Lower leg skin (tissue), 4 donors: ENCODE results near the gene PAK4. TPM values are rescaled to one million over a fixed set of nuclear protein-coding genes. Genes with fewer than 3 reads are reported as not detected.

Experiments
- DNase-seq, 2 donors: peaks; one replicate each; pipeline ENCODE4 v3.0.0-alpha.2; 2019; ENCODE audit warnings: low spot score in 2 of 2
- H3K4me3 ChIP-seq: fragments of 200-600 bp; sonication (generic); 2 replicates; pipeline ENCODE4 v1.5.1; 2017; ENCODE audit warnings: mild to moderate bottlenecking, low read depth; ENCODE audit not compliant: poor library complexity, severe bottlenecking
- POLR2A ChIP-seq, 2 donors: fragments of 450-650 bp; IDR thresholded peaks; one replicate each; pipeline ENCODE4 v1.6.1; 2016 to 2017; ENCODE audit warnings: antibody characterized with exemption in 2 of 2, mild to moderate bottlenecking in 1 of 2, moderate library complexity in 1 of 2
- WGBS, 2 donors: methylation state at CpG; one replicate each; pipeline ENCODE4 v1.1.5; 2018; 5-methylcytosine and 5-hydroxymethylcytosine counted together
- intact Hi-C: fragments of 100-400 bp; cut with DNase I; formaldehyde crosslinking; loops from one replicate; pipeline ENCODE4 v1.15.0; 2023; ENCODE audit warnings: low total_unique reads
- total RNA-seq, 4 donors: library from RNA; depleted of rRNA; stranded (reverse); fragments of >200 nt; gene quantifications; one replicate each; pipeline ENCODE4 v1.1.0, GENCODE V29; 2016
- TF ChIP-seq, protein P1 (sequence below), 3 donors: fragments of 450-650 bp; IDR thresholded peaks; one replicate each; pipeline ENCODE4 v1.5.1; 2016; ENCODE audit warnings: antibody characterized with exemption in 3 of 3, mild to moderate bottlenecking in 3 of 3, moderate library complexity in 2 of 3

PAK4 gene
- total RNA-seq, 4 donors from 2014 or later = 30.9 to 65.7 (median 40.1) TPM

DNA sequence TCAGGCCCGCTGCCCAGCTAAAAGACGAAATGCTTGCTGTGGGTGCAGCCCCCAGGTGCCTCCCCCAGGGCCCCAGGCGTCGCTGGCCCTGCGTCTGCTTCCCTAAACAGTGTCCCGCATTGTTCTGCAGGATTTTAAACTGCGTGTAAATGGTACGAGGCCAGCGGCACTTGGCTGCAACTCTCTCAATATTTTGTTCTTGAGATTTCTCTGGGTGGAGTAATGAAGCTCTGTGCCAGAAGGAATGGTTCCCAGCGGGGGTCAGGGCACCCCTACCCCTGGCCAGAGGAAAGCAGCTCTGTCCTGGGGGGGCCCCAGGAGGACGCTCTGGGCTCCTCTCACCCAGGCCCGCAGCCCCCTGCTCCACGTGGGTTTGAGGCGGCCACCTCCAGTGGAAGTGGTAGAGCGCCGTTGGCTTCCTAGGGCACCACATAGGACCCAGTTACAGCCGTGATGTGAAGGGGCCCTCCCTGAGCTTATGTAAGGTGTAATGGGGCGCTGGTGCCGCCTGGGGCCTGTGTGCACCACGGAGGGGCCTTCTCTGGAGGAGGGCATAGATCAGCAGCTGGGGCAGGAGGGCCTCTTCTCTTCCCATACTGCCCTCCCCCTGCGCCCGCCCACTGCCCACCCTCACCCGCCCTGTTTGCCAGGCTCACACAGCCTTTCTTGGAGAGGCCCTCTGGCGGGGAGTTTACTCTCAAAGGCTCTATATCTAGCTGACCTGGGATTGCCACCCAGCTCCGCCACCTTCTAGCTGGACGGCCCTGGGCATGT is 19.8 kb downstream of the PAK4 start:
- intact Hi-C loops = no loop called here
- 38 to 51% methylated on average over 20 to 26 of the region's 26 CpGs for WGBS, 2 donors
- no peak for DNase-seq
- H3K4me3 ChIP-seq = no peak overlapping the region
- no peak for TF ChIP-seq POLR2A (IDR thresholded peaks at IDR 0.05)
- TF ChIP-seq, protein P1, sequence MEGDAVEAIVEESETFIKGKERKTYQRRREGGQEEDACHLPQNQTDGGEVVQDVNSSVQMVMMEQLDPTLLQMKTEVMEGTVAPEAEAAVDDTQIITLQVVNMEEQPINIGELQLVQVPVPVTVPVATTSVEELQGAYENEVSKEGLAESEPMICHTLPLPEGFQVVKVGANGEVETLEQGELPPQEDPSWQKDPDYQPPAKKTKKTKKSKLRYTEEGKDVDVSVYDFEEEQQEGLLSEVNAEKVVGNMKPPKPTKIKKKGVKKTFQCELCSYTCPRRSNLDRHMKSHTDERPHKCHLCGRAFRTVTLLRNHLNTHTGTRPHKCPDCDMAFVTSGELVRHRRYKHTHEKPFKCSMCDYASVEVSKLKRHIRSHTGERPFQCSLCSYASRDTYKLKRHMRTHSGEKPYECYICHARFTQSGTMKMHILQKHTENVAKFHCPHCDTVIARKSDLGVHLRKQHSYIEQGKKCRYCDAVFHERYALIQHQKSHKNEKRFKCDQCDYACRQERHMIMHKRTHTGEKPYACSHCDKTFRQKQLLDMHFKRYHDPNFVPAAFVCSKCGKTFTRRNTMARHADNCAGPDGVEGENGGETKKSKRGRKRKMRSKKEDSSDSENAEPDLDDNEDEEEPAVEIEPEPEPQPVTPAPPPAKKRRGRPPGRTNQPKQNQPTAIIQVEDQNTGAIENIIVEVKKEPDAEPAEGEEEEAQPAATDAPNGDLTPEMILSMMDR (IDR thresholded peaks at IDR 0.05) = no peak

DNA sequence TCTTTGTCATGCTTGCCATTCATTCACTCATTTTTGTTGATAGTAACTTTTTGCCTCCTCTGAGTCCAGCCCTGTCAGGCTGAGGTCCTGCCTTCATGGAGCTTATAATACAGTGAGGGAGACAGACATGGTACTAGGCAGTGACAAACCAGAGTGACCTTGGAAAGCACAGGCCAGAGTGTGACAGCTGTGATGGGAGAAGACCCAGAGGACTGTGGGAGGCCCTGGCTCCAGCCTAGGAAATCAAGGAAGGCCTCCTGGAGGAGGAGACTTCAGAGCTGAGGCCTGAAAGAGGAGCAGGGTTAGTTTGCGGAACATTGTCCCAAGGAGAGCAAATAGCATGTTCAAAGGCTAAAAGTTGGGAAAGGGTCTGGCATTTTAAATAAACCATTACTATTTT is 20.5 kb downstream of the PAK4 start:
- TF ChIP-seq, protein P1 (IDR thresholded peaks at IDR 0.05) = no peak
- TF ChIP-seq POLR2A (IDR thresholded peaks at IDR 0.05) = no peak
- DNase-seq = no peak
- intact Hi-C loops = no loop called here
- WGBS, 2 donors = 100% methylated on average over 1 of the region's 1 CpG
- no peak overlapping the region for H3K4me3 ChIP-seq

DNA sequence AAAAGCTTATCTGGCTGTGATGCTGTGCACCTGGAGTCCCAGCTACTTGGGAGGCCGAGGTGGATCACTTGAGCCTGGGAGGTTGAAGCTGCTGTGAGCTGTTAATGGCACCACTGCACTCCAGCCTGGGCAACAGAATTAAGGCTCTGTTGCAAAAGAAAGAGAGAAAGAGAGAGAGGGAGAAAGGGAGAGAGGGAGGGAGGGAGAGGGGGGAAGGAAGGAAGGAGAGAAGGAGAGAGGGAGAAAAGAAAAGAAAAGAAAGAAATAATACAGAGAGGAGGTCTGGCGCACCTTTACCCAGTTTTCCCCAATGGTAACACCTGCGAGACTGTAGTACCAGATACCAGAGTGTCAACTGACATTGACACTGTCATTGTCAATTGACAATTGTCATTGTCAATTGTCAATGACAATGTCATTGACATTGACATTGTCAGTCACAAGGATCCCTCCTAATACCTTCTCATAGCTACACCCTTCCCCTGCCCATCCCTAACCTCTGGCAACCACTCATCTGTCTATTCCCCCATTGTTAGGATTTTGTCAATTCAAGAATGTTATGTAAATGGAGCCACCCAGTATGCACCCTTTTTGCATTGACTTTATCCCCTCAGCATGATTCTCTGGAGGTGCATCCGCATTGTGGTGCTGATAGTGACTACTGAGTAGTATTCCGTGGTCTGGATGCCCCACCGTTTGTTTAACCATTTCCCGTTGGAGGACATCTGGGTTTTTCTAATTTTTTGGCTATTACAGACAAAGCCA is 21.3 kb downstream of the PAK4 start:
- 80 to 85% methylated on average over 7 of the region's 7 CpGs for WGBS, 2 donors
- no peak overlapping the region for H3K4me3 ChIP-seq
- intact Hi-C loops = no loop called here
- no peak for DNase-seq
- TF ChIP-seq, protein P1 (IDR thresholded peaks at IDR 0.05) = no peak
- no peak for TF ChIP-seq POLR2A (IDR thresholded peaks at IDR 0.05)

DNA sequence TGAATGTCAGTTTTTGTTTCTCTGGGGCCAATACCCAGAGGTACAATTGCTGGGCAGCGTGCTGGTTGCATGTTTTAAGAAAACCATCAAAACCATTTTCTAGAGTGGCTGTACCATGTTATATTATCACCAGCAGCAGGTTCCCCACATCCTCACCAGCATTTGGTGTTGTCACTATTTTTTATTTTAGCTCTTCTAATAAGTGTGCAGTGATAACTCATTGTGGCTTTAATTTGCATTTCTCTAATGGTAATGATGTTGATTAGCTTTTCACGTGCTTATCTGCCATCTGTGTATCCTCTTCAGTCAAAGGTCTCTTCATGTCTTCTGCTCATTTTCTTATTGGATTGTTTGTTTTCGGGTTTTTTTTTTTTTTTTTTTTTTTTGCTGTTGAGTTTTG is 21.9 kb downstream of the PAK4 start:
- intact Hi-C loops = no loop called here
- H3K4me3 ChIP-seq = no peak overlapping the region
- WGBS, 2 donors = 89 to 91% methylated on average over 3 of the region's 3 CpGs
- TF ChIP-seq POLR2A (IDR thresholded peaks at IDR 0.05) = no peak
- TF ChIP-seq, protein P1 (IDR thresholded peaks at IDR 0.05) = no peak
- DNase-seq = no peak

DNA sequence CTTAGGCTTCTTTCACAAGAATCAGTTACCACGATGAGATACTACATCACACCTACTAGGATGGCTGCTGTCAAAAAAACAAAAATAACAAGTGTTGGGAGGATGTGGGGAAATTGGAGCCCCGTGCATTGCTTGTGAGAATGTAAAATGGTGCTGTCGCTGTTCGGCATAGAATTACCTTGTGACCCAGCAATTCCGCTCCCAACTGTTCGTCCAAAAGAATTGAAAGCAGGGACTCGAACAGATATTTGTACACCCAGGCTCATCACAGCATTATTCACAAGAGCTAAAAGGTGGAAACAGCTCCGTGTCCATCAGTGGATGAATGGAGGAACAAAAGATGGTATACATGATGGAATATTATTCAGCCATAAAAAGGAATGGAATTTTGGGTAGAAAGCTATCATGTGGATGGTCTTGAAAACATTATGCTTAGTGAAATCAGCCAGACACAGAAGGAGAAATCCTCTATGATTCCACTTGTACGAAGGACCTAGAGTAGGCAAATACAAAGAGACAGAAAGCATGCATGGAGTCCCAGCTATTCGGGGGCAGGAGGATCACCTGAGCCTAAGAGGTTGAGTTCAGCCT is 23.4 kb downstream of the PAK4 start:
- TF ChIP-seq, protein P1 (IDR thresholded peaks at IDR 0.05) = no peak
- no peak for TF ChIP-seq POLR2A (IDR thresholded peaks at IDR 0.05)
- no peak overlapping the region for H3K4me3 ChIP-seq
- intact Hi-C loops = no loop called here
- WGBS, 2 donors = 96 to 97% methylated on average over 10 of the region's 10 CpGs
- DNase-seq = no peak
